GM23338 (cell line): ENCODE results near the gene XRCC6. TPM values are rescaled to one million over a fixed set of nuclear protein-coding genes. Genes with fewer than 3 reads are reported as not detected.
"Not testable (repeated sequence)": the region's sequence is repeated elsewhere in the genome, so short reads cannot be mapped to it uniquely, and the experiment has no call there.

Experiments used
- ATAC-seq: fragments of 200-7000 bp; cut with Tn5 transposase; 3 replicates; pipeline ENCODE4 v1.9.1; 2020
- DNase-seq: peaks from one replicate; pipeline ENCODE4 v3.0.0-alpha.2; 2015; ENCODE audit warnings: low spot score
- H2AFZ ChIP-seq: fragments of 200-600 bp; sonication (generic); 2 replicates; pipeline ENCODE4 v1.8.0; 2016; ENCODE audit warnings: antibody characterized with exemption, mild to moderate bottlenecking, moderate library complexity
- H3F3A ChIP-seq: fragments of 200-600 bp; sonication (generic); replicated peaks from 2 replicates; pipeline ENCODE4 v1.8.0; 2017; ENCODE audit warnings: antibody characterized with exemption, mixed run types, low read depth
- H3K27ac ChIP-seq: fragments of 200-600 bp; sonication (generic); 2 replicates; pipeline ENCODE4 v1.6.1; 2016; ENCODE audit warnings: low read depth
- H3K27me3 ChIP-seq: fragments of 200-600 bp; sonication (generic); 2 replicates; pipeline ENCODE4 v1.8.0; 2016; ENCODE audit warnings: mild to moderate bottlenecking, mixed run types, moderate library complexity; ENCODE audit not compliant: insufficient read depth
- H3K36me3 ChIP-seq: fragments of 200-600 bp; sonication (generic); 2 replicates; pipeline ENCODE4 v1.8.0; 2016; ENCODE audit warnings: mild to moderate bottlenecking; ENCODE audit not compliant: insufficient read depth
- H3K4me1 ChIP-seq: fragments of 200-600 bp; sonication (generic); 2 replicates; pipeline ENCODE4 v1.8.0; 2016; ENCODE audit warnings: mild to moderate bottlenecking, moderate library complexity; ENCODE audit not compliant: insufficient read depth
- H3K4me2 ChIP-seq: fragments of 200-600 bp; sonication (generic); 2 replicates; pipeline ENCODE4 v1.7.1; 2017; ENCODE audit warnings: mixed run types
- H3K4me3 ChIP-seq: fragments of 200-600 bp; sonication (generic); 2 replicates; pipeline ENCODE4 v1.6.1; 2016; ENCODE audit warnings: mixed run types
- H3K79me2 ChIP-seq: fragments of 200-600 bp; sonication (generic); replicated peaks from 2 replicates; pipeline ENCODE4 v1.8.0; 2017; ENCODE audit warnings: mild to moderate bottlenecking; ENCODE audit not compliant: insufficient read depth
- H3K9me2 ChIP-seq: fragments of 200-600 bp; sonication (generic); 2 replicates; pipeline ENCODE4 v1.8.0; 2017; ENCODE audit not compliant: insufficient read depth
- H4K20me1 ChIP-seq: fragments of 200-600 bp; sonication (generic); replicated peaks from 2 replicates; pipeline ENCODE4 v1.8.0; 2017; ENCODE audit warnings: mild to moderate bottlenecking; ENCODE audit not compliant: insufficient read depth
- H3K27ac Mint-ChIP-seq: 2 replicates; pipeline ENCODE4 v1.8.0; 2020; ENCODE audit warnings: inconsistent platforms, mild to moderate bottlenecking, moderate library complexity, mixed read lengths
- H3K27me3 Mint-ChIP-seq: 3 replicates; pipeline ENCODE4 v1.8.0; 2022; ENCODE audit warnings: low read depth, mild to moderate bottlenecking, moderate library complexity, mixed read lengths, inconsistent platforms; ENCODE audit not compliant: insufficient read depth, poor library complexity
- H3K36me3 Mint-ChIP-seq: 3 replicates; pipeline ENCODE4 v1.8.0; 2021; ENCODE audit warnings: low read depth, mild to moderate bottlenecking, inconsistent platforms, moderate library complexity, mixed read lengths
- H3K4me1 Mint-ChIP-seq: 3 replicates; pipeline ENCODE4 v1.8.0; 2020; ENCODE audit warnings: mild to moderate bottlenecking, inconsistent platforms, mixed read lengths
- H3K4me3 Mint-ChIP-seq: 3 replicates; pipeline ENCODE4 v1.8.0; 2021; ENCODE audit warnings: moderate library complexity, mild to moderate bottlenecking, inconsistent platforms, mixed read lengths
- H3K9me3 Mint-ChIP-seq: 3 replicates; pipeline ENCODE4 v1.8.0; 2020; ENCODE audit warnings: moderate library complexity, mild to moderate bottlenecking, inconsistent platforms, mixed read lengths
- CREB1 ChIP-seq: fragments of 250-450 bp; sonication (Bioruptor Pico); IDR thresholded peaks from 2 replicates; pipeline ENCODE4 v1.5.0; 2020; ENCODE audit warnings: low read depth, mild to moderate bottlenecking, moderate library complexity
- NANOG ChIP-seq: IDR thresholded peaks from 2 replicates; pipeline ENCODE4 v1.6.1; 2016; ENCODE audit warnings: antibody characterized with exemption, borderline replicate concordance
- STAT1 ChIP-seq: IDR thresholded peaks from one replicate; pipeline ENCODE4 v1.6.1; 2016; ENCODE audit warnings: antibody characterized with exemption; ENCODE audit not compliant: unreplicated experiment
- polyA plus RNA-seq: library from polyadenylated mRNA; unstranded; fragments of >200 nt; fragmentation: Nextera tagmentation; extraction: Ambion mirVana; gene quantifications from 2 replicates; pipeline ENCODE4 v1.2.1, GENCODE V29; 2016
- total RNA-seq: library from RNA; depleted of rRNA; stranded (reverse); fragments of >200 nt; shearing (Covaris generic); gene quantifications from 2 replicates; pipeline ENCODE4 v1.2.3, GENCODE V29; 2014
- TF ChIP-seq, protein P1 (sequence below): IDR thresholded peaks from one replicate; pipeline ENCODE4 v1.6.1; 2018; ENCODE audit warnings: antibody characterized with exemption; ENCODE audit not compliant: unreplicated experiment
- TF ChIP-seq, protein P2 (sequence below): IDR thresholded peaks from 2 replicates; pipeline ENCODE4 v1.6.1; 2016; ENCODE audit warnings: antibody characterized with exemption

XRCC6 gene
- total and polyA plus RNA-seq, 2 experiments from 2014 or later: 351 to 498 TPM

DNA sequence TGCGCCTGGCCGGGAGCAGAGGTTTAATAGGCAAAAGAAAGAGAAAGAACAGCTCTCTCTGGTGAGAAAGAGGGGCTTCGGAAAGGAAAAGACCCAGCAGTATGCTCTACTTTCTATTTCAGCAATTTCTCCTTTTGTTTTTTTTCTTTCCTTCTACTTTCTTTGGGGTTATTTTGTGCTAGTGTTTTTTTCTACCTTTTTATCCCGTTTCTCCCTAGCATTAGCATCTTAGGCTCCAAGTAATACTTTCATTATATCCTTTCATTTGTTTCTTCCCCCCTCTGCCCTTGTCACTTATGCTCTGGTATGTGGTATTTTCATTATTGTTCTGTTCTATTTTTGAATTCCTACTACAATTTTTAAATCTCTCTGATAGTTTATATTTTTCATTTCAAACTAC lies 63.1 kb downstream of the XRCC6 start (continued):
- TF ChIP-seq, protein P1, sequence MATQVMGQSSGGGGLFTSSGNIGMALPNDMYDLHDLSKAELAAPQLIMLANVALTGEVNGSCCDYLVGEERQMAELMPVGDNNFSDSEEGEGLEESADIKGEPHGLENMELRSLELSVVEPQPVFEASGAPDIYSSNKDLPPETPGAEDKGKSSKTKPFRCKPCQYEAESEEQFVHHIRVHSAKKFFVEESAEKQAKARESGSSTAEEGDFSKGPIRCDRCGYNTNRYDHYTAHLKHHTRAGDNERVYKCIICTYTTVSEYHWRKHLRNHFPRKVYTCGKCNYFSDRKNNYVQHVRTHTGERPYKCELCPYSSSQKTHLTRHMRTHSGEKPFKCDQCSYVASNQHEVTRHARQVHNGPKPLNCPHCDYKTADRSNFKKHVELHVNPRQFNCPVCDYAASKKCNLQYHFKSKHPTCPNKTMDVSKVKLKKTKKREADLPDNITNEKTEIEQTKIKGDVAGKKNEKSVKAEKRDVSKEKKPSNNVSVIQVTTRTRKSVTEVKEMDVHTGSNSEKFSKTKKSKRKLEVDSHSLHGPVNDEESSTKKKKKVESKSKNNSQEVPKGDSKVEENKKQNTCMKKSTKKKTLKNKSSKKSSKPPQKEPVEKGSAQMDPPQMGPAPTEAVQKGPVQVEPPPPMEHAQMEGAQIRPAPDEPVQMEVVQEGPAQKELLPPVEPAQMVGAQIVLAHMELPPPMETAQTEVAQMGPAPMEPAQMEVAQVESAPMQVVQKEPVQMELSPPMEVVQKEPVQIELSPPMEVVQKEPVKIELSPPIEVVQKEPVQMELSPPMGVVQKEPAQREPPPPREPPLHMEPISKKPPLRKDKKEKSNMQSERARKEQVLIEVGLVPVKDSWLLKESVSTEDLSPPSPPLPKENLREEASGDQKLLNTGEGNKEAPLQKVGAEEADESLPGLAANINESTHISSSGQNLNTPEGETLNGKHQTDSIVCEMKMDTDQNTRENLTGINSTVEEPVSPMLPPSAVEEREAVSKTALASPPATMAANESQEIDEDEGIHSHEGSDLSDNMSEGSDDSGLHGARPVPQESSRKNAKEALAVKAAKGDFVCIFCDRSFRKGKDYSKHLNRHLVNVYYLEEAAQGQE: no peak
- no peak for TF ChIP-seq STAT1
- no peak for TF ChIP-seq CREB1 (CRISPR knock-in tag)
- TF ChIP-seq, protein P2, sequence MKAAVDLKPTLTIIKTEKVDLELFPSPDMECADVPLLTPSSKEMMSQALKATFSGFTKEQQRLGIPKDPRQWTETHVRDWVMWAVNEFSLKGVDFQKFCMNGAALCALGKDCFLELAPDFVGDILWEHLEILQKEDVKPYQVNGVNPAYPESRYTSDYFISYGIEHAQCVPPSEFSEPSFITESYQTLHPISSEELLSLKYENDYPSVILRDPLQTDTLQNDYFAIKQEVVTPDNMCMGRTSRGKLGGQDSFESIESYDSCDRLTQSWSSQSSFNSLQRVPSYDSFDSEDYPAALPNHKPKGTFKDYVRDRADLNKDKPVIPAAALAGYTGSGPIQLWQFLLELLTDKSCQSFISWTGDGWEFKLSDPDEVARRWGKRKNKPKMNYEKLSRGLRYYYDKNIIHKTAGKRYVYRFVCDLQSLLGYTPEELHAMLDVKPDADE: no peak

DNA sequence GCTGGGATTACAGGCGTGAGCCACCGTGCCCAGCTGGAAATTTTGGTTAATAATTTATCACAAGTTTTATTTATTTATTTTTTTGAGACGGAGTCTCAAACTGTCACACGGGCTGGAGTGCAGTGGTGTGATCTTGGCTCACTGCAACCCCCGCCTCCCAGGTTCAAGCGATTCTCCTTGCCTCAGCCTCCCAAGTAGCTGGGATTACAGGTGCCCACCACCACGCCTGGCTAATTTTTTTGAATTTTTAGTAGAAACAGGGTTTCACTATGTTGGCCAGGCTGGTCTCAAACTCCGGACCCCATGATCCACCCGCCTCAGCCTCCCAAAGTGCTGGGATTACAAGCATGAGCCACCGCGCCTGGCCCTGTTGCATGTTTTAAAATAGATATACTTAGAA lies 65.8 kb downstream of the XRCC6 start:
- H3K4me3 Mint-ChIP-seq: peak overlapping the region; percentile 93
- not testable (repeated sequence) for H3K4me1 Mint-ChIP-seq, H3K9me2 ChIP-seq, H3K27ac ChIP-seq, H3K9me3 Mint-ChIP-seq, H2AFZ ChIP-seq, H3K27ac Mint-ChIP-seq, H3K27me3 ChIP-seq, H3K27me3 Mint-ChIP-seq, H3K36me3 Mint-ChIP-seq, H3K4me1 ChIP-seq, DNase-seq, ATAC-seq, H3K36me3 ChIP-seq, H3F3A ChIP-seq
- peak overlapping the region; percentile 93 for H3K4me3 ChIP-seq
- H3K4me2 ChIP-seq: peak overlapping the region; percentile 90
- H3K79me2 ChIP-seq: peaks cover 66% of the 10 kb centered on the region
- H4K20me1 ChIP-seq: peaks cover 24% of the 10 kb centered on the region

DNA sequence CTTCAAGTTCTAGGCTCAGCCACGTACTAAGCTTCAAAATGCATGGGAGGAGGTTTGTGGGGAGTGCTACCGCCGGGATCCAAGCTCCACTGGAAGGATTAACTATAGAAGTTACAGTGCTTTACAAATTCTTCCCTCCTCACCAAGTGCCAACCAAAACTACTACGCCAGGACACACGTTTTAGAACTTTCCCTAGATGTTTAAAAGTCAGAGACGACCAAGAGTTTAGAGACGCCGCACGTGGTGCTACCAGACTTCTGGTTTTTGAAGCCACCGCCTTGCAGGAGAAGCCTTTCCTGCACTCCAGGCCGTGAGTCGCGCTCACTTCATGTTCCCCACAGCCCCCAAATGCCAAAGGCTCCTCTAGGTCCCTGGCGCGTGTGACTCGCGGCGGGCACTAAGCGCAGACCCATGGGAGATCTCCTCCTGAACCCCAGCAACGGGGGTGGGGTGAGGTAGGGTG lies 66.8 kb downstream of the XRCC6 start:
- ATAC-seq (peak; percentile 59), DNase-seq (peak; percentile 63)
- 0 out of 2 replicates have a peak overlapping the region, but pooled peaks have one; percentile 89 for H3K27ac ChIP-seq
- H3K36me3 ChIP-seq: no peaks in the 10 kb centered on the region
- H3K4me2 ChIP-seq: peak overlapping the region; percentile 90
- Mint-ChIP-seq H3K4me1 (peaks cover 6% of the 10 kb centered on the region; the same call in 1 of the 3 replicates), H3K4me3 (peak overlapping the region; percentile 93), H3K9me3 (peaks cover 3% of the 10 kb centered on the region; the same call in 1 of the 3 replicates), H3K36me3 (peaks cover 4% of the 10 kb centered on the region; the same call in 2 of the 3 replicates), H3K27me3 (peaks cover 7% of the 10 kb centered on the region), H3K27ac (peak overlapping the region; percentile 80; the same call in 1 of the 2 replicates)
- H4K20me1 ChIP-seq: peaks cover 24% of the 10 kb centered on the region
- no peaks in the 10 kb centered on the region for H3K27me3 ChIP-seq
- H3F3A ChIP-seq: peaks cover 8% of the 10 kb centered on the region; the same call in 1 of the 2 replicates
- H3K4me1 ChIP-seq: peaks cover 5% of the 10 kb centered on the region; the same call in 1 of the 2 replicates
- H3K79me2 ChIP-seq: peaks cover 56% of the 10 kb centered on the region
- no peaks in the 10 kb centered on the region for H3K9me2 ChIP-seq
- peak overlapping the region; percentile 93 for H3K4me3 ChIP-seq
- peak overlapping the region; percentile 93 for H2AFZ ChIP-seq
- no peak for TF ChIP-seq NANOG
